ENCODE measurements around the gene FGR.
"Not testable (repeated sequence)": the region's sequence is repeated elsewhere in the genome, so short reads cannot be mapped to it uniquely, and the experiment has no call there.

The FGR gene

GRCh38 chr1:27634177-27634984 is 604 bp downstream of the FGR start:
- DNase-seq (ENCODE audit: low spot score) = no peak

GRCh38 chr1:27633640-27634176 is 1.3 kb downstream of the FGR start:
- no peak for DNase-seq (ENCODE audit: low spot score)

GRCh38 chr1:27633298-27633610 is 1.7 kb downstream of the FGR start:
- DNase-seq (ENCODE audit: low spot score) = no peak

DNA sequence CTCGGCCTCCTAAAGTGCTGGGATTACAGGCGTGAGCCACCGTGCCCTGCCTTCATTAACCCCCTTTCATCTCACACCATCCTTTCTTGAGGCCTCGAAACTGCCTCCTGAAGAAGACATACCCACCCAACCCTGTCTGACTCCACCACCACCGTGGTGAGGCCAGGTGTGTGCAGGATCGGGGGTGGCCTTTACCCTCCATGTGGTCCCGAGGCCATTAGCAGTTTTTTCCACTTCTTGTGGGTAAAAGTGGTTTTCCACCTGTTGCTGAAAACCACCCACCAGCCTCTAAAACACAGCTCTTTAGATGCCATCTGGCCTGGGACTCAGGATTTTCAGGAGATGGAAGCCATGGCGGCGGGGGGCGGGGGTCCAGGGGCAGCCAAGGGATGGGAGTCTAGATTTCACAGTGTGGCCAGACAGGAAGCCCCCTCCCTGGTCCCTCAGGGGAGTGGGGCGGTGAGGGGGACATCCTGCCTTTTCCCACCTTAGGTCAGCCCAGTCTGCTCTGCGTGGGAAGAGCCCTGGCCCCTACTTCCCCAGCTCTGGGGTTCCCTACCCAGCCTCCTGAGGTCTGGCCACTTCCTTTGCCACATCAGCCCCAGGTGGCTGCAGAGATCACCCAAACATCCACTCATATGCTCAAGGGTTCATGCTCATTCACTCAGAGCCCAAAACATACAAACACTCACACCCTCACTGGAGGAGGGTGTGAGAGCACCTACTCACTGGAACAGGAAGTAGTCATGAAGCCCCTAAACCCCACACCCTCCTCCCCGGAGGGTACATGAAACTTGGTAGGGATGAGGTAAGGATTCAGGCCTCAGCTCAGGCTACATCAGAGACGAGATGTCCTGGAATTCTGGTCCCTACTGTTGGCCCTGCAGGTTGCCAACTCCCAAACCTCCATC is 2.3 kb downstream of the FGR start:
- no peak for DNase-seq (ENCODE audit: low spot score)

- no peak for DNase-seq (ENCODE audit: low spot score)
These were observed 4.0 kb downstream of the FGR start for GRCh38 chr1:27630859-27631491.

DNA sequence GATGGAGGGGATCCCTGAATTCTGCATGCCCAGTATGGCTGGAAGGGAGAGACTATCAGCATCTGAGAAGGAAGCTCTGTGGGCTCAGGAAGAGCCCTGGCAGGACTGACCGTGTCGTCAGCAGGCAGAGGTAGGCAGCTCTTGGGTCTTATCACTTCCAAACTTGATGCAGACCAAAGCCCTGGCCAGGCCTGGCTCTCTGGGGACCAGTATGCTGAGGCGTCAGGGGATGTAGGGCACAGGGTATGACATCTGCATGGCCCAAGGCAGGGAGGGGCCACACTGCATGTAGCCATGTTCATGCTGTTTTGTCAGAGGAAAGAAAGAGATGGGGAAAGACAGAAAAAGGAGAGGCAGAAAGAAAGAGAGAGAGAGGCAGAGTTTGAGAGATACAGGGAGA is 6.3 kb downstream of the FGR start:
- DNase-seq (ENCODE audit: low spot score) = no peak

DNA sequence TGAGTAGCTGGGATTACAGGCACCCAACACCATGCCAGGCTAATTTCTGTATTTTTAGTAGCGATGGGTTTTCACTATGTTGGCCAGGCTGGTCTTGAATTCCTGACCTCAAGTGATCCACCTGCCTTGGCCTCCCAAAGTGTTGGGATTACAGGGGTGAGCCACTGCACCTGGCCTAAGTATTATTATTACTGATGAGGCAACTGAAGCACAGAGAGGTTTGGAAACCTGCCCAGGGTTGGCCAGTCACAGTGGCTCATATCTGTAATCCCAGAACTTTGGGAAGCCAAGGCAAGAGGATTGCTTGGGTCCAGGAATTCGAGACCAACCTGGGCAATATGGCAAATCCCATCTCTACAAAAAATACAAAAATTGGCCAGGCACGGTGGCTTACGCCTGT is 7.3 kb downstream of the FGR start:
- DNase-seq (ENCODE audit: low spot score) = not testable (repeated sequence)

- DNase-seq (ENCODE audit: low spot score) = no peak
These were observed 7.9 kb downstream of the FGR start for GRCh38 chr1:27627061-27627460.

- no peak for DNase-seq (ENCODE audit: low spot score)
These were observed 8.7 kb downstream of the FGR start for GRCh38 chr1:27626031-27626935.

- no peak for DNase-seq (ENCODE audit: low spot score)
These were observed 10.4 kb downstream of the FGR start for GRCh38 chr1:27624467-27625178.

GRCh38 chr1:27623327-27624212 is 11.4 kb downstream of the FGR start:
- no peak for DNase-seq (ENCODE audit: low spot score)

- DNase-seq (ENCODE audit: low spot score) = no peak
These were observed 12.2 kb downstream of the FGR start for GRCh38 chr1:27622828-27623227.

DNA sequence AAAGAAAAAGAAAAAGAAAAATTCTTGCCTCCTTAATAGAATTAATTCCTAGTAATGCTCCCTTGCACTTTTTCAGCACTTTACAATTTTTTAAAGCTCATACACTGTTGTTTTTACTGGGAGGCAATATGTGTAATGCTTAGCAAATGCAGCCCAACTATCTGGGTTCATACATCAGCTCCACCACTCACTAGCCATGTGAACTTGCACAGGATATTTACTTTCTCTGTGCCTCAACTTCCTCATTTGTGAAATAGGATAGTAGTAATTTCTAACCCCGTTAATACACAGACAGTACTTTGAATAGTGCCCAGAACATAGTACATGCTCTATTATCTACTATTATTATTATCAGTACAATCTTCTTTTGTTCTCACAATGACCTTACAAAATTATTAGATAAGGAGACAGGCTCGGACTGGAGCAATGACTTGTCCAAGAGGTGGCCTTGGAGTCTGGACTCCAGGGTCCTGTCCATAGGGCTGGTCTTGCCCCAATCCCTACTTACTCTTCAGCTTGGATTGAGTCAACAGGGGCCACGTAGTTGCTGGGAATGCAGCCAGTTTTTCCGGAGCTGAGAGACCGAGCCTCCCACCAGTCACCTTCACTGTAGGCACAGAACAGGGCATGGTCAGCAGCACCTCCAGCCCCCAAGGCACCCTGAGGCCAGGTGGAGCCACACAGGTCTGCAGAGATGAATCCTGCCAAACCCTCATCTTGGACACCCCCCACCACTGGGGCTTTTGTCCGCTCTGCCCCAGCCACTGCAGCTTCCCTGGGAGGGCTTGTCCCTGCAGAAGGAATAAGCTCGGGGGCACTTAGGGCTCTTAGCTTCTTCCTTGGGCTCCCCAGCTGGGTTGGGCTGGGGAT is 13.7 kb downstream of the FGR start:
- DNase-seq (ENCODE audit: low spot score) = no peak

GRCh38 chr1:27619782-27620438 is 15.1 kb downstream of the FGR start:
- DNase-seq (ENCODE audit: low spot score) = not testable (repeated sequence)

GRCh38 chr1:27618341-27619082 is 16.5 kb downstream of the FGR start:
- DNase-seq (ENCODE audit: low spot score) = no peak

DNA sequence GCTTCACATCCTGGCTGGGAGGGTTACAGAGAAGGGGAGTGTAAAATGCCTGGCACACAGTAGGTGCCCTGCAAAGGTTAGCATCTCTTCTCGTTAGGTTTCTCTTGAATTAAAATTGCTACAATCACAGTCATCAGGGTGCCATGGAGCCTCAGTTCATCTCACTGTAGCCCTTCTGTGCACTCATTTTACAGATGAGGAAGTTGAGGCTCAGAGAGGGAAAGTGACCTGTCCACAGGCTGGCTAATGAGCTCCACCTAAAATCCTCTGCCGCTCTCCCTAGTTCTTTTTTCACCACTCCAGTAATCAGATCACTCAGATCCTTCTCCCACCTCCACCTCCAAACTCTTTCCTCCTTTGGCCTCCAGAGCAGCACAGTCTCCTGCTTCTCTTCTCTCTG is 17.6 kb downstream of the FGR start:
- no peak for DNase-seq (ENCODE audit: low spot score)

DNA sequence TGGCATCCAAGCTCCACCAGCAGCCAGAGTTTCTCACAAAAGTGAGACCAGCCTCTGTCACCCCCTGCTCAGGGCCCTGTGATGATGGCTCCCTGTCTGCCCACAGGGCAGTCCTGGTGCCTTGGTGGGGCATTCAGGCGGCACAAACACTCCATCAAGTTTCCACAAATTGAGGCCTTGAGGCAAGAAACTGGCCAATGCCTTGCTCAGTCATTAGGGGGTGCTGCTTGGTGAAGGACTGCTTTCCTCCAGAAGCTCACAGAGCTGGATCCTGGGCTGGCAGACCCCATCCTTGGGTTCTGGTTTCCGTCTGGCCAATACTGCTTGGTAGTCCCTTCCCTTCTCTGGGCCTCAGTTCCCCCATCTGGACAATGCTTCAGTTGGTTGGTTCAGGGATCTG is 18.5 kb downstream of the FGR start:
- no peak for DNase-seq (ENCODE audit: low spot score)
